ENCODE results near the gene LRRC71. TPM values are rescaled to one million over a fixed set of nuclear protein-coding genes. Genes with fewer than 3 reads are reported as not detected.

LRRC71 gene
- total and polyA plus RNA-seq, 2 of the 13 experiments (the other 11 are each of a cell fraction or from before 2014, with no cell fraction given): not detected

GRCh38 chr1:156957634-156958033 is 37.2 kb downstream of the LRRC71 start:
- no peak overlapping the region for H2AFZ ChIP-seq (ENCODE audit: low read length)
- H3K4me2 ChIP-seq (ENCODE audit: low read depth, low read length): no peak overlapping the region
- H3K9ac ChIP-seq (ENCODE audit: insufficient read depth, low read depth, low read length): no peak overlapping the region
- TF ChIP-seq HMG20B (CRISPR knock-in tag; conservative IDR thresholded peaks at IDR 0.05) (no peak), FOXA1 (IDR thresholded peaks at IDR 0.05) (no peak), FOXA1 (CRISPR knock-in tag; IDR thresholded peaks at IDR 0.05) (no peak), SOX5 (CRISPR knock-in tag; IDR thresholded peaks at IDR 0.05; ENCODE audit: borderline replicate concordance) (no peak), MYNN (CRISPR knock-in tag; IDR thresholded peaks at IDR 0.05; ENCODE audit: low read depth) (no peak), ZNF589 (CRISPR knock-in tag; conservative IDR thresholded peaks at IDR 0.05) (no peak), TGIF2 (CRISPR knock-in tag; IDR thresholded peaks at IDR 0.05) (no peak), ZNF703 (CRISPR knock-in tag; IDR thresholded peaks at IDR 0.05; ENCODE audit: borderline replicate concordance) (no peak), DNMT1 (CRISPR knock-in tag; IDR thresholded peaks at IDR 0.05) (no peak), ZSCAN31 (CRISPR knock-in tag; IDR thresholded peaks at IDR 0.05; ENCODE audit: low read depth) (no peak), ZC3H13 (CRISPR knock-in tag; IDR thresholded peaks at IDR 0.05) (no peak), TP53 (CRISPR knock-in tag; conservative IDR thresholded peaks at IDR 0.05) (no peak)
- TF ChIP-seq, protein P1, sequence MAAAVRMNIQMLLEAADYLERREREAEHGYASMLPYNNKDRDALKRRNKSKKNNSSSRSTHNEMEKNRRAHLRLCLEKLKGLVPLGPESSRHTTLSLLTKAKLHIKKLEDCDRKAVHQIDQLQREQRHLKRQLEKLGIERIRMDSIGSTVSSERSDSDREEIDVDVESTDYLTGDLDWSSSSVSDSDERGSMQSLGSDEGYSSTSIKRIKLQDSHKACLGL (CRISPR knock-in tag; IDR thresholded peaks at IDR 0.05): no peak
- H3K36me3 ChIP-seq (replicated peaks in 1 of 2; ENCODE audit: control insufficient read depth in 1 of 2, insufficient read depth in 2 of 2, low read length in 2 of 2): peaks cover 25 to 74% of the 10 kb centered on the region in 2 experiments
- intact Hi-C loops (cut with micrococcal nuclease; ENCODE audit: unreplicated experiment) (no loop called here), in situ Hi-C loops (cut with HindIII; ENCODE audit: extremely low pct_ligation_motif_present, low pct_unique_long_range_greater_than_20kb) (no loop called here)
- no peaks in the 10 kb centered on the region for H3K27me3 ChIP-seq (ENCODE audit: control insufficient read depth in 1 of 2, insufficient read depth in 2 of 2, low read length in 2 of 2)
- H3K9me3 ChIP-seq (ENCODE audit: low read length): no peaks in the 10 kb centered on the region
- H3K4me1 ChIP-seq (ENCODE audit: insufficient read depth, low read length): no peaks in the 10 kb centered on the region
- ChIA-PET CTCF (ENCODE audit: low intra/inter-chr PET ratio, low total read pairs) (no interaction called here), POLR2A (no interaction called here)
- no TSS peak for BruUV-seq (replicated peaks)
- ATAC-seq (no peak), DNase-seq (ENCODE audit: low spot score) (no peak), FAIRE-seq (no peak)
- H3K79me2 ChIP-seq (ENCODE audit: insufficient read depth, low read length): no peaks in the 10 kb centered on the region
- 88% methylated on average over 2 of the region's 3 CpGs for WGBS (ENCODE audit: low lambda C conversion rate)
- no peak overlapping the region for H3K4me3 ChIP-seq (replicated peaks in 1 of 3; ENCODE audit: insufficient read depth in 1 of 3, low read depth in 2 of 3, low read length in 3 of 3)
- no peaks in the 10 kb centered on the region for H4K20me1 ChIP-seq (ENCODE audit: insufficient read depth, low read length)
- H3K27ac ChIP-seq (ENCODE audit: extremely low read length, insufficient read depth, low read length): no peak overlapping the region

Data from HepG2 (cell line).